Kidney (tissue), 14 donors: ENCODE data around the gene LRIT1. TPM values are rescaled to one million over a fixed set of nuclear protein-coding genes. Genes with fewer than 3 reads are reported as not detected.

Source experiments
- DNase-seq, 5 donors: peaks; one replicate each; pipeline ENCODE4 v3.0.0-alpha.2; 2013 to 2020
- FAIRE-seq: peaks from 2 replicates; lab custom pipeline; 2012; peaks lifted over from hg19 to GRCh38; lab: Jason Lieb, UNC
- H3K27ac ChIP-seq, 2 donors: one replicate each; pipeline ENCODE4 v1.7.0; 2013; ENCODE audit warnings: low read depth in 2 of 2, low read length in 2 of 2, inconsistent platforms in 1 of 2
- H3K27me3 ChIP-seq: one replicate; pipeline ENCODE4 v1.7.1; 2013; ENCODE audit warnings: low read length, inconsistent platforms; ENCODE audit not compliant: control insufficient read depth, insufficient read depth
- H3K36me3 ChIP-seq, 3 donors: one replicate each; pipeline versions ENCODE4 v1.7.0 to v1.7.1; 2013; ENCODE audit warnings: low read length in 3 of 3, control low read depth in 1 of 3, inconsistent platforms in 1 of 3; ENCODE audit not compliant: insufficient read depth in 3 of 3, control insufficient read depth in 2 of 3
- H3K4me1 ChIP-seq, 3 donors: one replicate each; pipeline versions ENCODE4 v1.7.0 to v1.7.1; 2013; ENCODE audit warnings: low read length in 3 of 3, inconsistent platforms in 1 of 3, low read depth in 1 of 3; ENCODE audit not compliant: control insufficient read depth in 2 of 3, insufficient read depth in 2 of 3
- H3K4me3 ChIP-seq, 3 donors: one replicate each; pipeline versions ENCODE4 v1.7.0 to v1.8.1; 2013; ENCODE audit warnings: low read length in 3 of 3, control low read depth in 1 of 3, inconsistent platforms in 1 of 3
- H3K9ac ChIP-seq, 3 donors: one replicate each; pipeline versions ENCODE4 v1.7.0 to v1.7.1; 2013; ENCODE audit warnings: low read length in 3 of 3, control low read depth in 1 of 3, inconsistent platforms in 1 of 3
- H3K9me3 ChIP-seq, 3 donors: one replicate each; pipeline versions ENCODE4 v1.7.0 to v1.7.1; 2013; ENCODE audit warnings: low read length in 3 of 3, control low read depth in 1 of 3, inconsistent platforms in 1 of 3; ENCODE audit not compliant: control insufficient read depth in 2 of 3, insufficient read depth in 1 of 3
- CTCF ChIP-seq: IDR thresholded peaks from 3 replicates; pipeline ENCODE4 v1.5.1; 2012; ENCODE audit warnings: mild to moderate bottlenecking, moderate library complexity, borderline replicate concordance; ENCODE audit not compliant: insufficient read depth; ENCODE audit errors: extremely low read depth
- intact Hi-C: fragments of 100-400 bp; cut with DNase I; formaldehyde crosslinking; loops from one replicate; pipeline ENCODE4 v1.11.1; 2022
- polyA plus RNA-seq: library from polyadenylated mRNA; stranded (reverse); fragments of 350-450 nt; fragmentation: Illumina TruSeq; extraction: RNeasy Lipid Tissue Mini Kit (QIAGEN cat#74804); gene quantifications from one replicate; pipeline ENCODE4 v1.2.3, GENCODE V29; 2014; ENCODE audit warnings: low read depth, low replicate concordance; ENCODE audit not compliant: insufficient read depth
- total RNA-seq: library from RNA; stranded (reverse); fragmentation: NEBNext Ultra II Directional; extraction: Animal tissue kit (Norgen Biotek cat#: 25700); gene quantifications from one replicate; pipeline ENCODE4 v1.2.1, GENCODE V29; 2021
- donor health status: control.
- donor health status: control.
- donor health status: control.
- donor health status: control.
- donor health status: control.
- donor health status: DM: yes; HTN: yes; CAD: no.
- donor health status: Normal renal cell carcinoma (clear cell type).

The LRIT1 gene
- total and polyA plus RNA-seq, 2 donors from 2014 or later, result not detected

- Histone ChIP-seq H3K27ac (no peak overlapping the region), H3K4me1 (no peaks in the 10 kb centered on the region), H3K9me3 (no peaks in the 10 kb centered on the region), H3K36me3 (no peaks in the 10 kb centered on the region), H3K4me3 (no peak overlapping the region), H3K27me3 (no peaks in the 10 kb centered on the region), H3K9ac (no peak overlapping the region)
- no peak for FAIRE-seq
- no peak for DNase-seq
- intact Hi-C loops, result loop anchor here (10.0 kb wide), 1 partner anchor 59 kb away; no protein-coding TSS in a partner anchor
- no peak for TF ChIP-seq CTCF
These were observed 37.2 kb downstream of the LRIT1 start for GRCh38 chr10:84204122-84204521.

GRCh38 chr10:84202349-84202748 is 39.0 kb downstream of the LRIT1 start:
- H3K27ac ChIP-seq, result no peak overlapping the region
- FAIRE-seq (no peak), DNase-seq (no peak)
- intact Hi-C loops, result loop anchor here (10.0 kb wide), 1 partner anchor 58 kb away; no protein-coding TSS in a partner anchor
- no peak overlapping the region for H3K4me3 ChIP-seq
- no peak overlapping the region for H3K9ac ChIP-seq
- H3K36me3 ChIP-seq, result no peaks in the 10 kb centered on the region
- no peak for TF ChIP-seq CTCF
- H3K4me1 ChIP-seq, result no peaks in the 10 kb centered on the region
- H3K27me3 ChIP-seq, result no peaks in the 10 kb centered on the region
- no peaks in the 10 kb centered on the region for H3K9me3 ChIP-seq

GRCh38 chr10:84201682-84202081 is 39.7 kb downstream of the LRIT1 start:
- TF ChIP-seq CTCF, result no peak
- Histone ChIP-seq H3K9me3 (no peaks in the 10 kb centered on the region), H3K27ac (no peak overlapping the region), H3K27me3 (peaks cover 3% of the 10 kb centered on the region), H3K9ac (no peak overlapping the region), H3K4me1 (no peaks in the 10 kb centered on the region), H3K4me3 (no peak overlapping the region), H3K36me3 (no peaks in the 10 kb centered on the region)
- DNase-seq (no peak), FAIRE-seq (no peak)
- intact Hi-C loops, result loop anchor here (10.0 kb wide), 1 partner anchor 57 kb away; no protein-coding TSS in a partner anchor

GRCh38 chr10:84201244-84201606 is 40.1 kb downstream of the LRIT1 start:
- no peak for TF ChIP-seq CTCF
- no peak overlapping the region for H3K4me3 ChIP-seq
- no peak for DNase-seq
- no peaks in the 10 kb centered on the region for H3K9me3 ChIP-seq
- H3K27me3 ChIP-seq, result peaks cover 3% of the 10 kb centered on the region
- no peak overlapping the region for H3K9ac ChIP-seq
- H3K27ac ChIP-seq, result no peak overlapping the region
- no peak for FAIRE-seq
- intact Hi-C loops, result loop anchor here (10.0 kb wide), 1 partner anchor 56 kb away; no protein-coding TSS in a partner anchor
- H3K36me3 ChIP-seq, result no peaks in the 10 kb centered on the region
- H3K4me1 ChIP-seq, result no peaks in the 10 kb centered on the region
